Measurements from ENCODE around the gene ASB11.
"Not testable (repeated sequence)": the region's sequence is repeated elsewhere in the genome, so short reads cannot be mapped to it uniquely, and the experiment has no call there.

ASB11 gene

DNA sequence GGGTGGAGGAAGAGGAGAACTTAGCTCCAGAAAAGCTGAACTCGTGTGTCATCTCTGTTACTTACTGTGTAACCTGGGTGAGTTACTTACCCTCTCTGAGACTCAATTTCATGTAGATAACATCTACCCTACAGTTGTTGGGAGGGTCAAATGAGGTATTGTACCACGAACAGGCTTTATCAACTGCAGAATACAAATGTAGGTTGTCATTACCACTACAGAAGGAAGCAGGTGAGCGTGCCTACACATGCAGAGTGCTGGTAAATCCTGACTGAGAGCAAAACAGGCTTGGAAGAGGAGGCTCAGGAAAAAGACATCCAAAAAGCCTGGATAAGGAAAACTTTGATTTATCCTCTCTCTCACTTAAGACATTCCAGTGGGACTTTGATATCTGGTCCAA, 12.7 kb upstream of the ASB11 start:
- TF ChIP-seq POLR2A (IDR thresholded peaks at IDR 0.05; ENCODE audit: low read depth, low read length): no peak
- no peak for FAIRE-seq
- no peak for DNase-seq (ENCODE audit: insufficient read length, low spot score)

DNA sequence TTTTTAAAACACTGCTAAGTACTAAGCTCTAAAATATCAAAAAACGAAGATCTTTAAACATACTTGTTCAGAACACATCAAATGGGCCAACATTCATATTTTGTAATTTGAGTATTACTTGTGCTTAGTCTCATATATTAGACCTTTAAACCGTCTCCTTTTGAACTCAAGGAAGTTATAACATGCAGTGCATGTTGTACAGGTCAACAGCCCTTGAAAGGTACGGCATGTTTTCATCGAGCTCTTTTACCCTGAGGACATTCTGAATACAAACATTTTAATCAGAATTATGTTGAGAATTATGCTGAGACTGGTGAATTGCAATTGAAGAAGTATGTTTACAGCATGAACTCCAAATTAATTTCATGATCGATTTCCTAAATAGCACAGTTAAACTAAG, 7.0 kb upstream of the ASB11 start:
- FAIRE-seq (no peak), DNase-seq (ENCODE audit: insufficient read length, low spot score) (no peak)
- TF ChIP-seq POLR2A (IDR thresholded peaks at IDR 0.05; ENCODE audit: low read depth, low read length): no peak

DNA sequence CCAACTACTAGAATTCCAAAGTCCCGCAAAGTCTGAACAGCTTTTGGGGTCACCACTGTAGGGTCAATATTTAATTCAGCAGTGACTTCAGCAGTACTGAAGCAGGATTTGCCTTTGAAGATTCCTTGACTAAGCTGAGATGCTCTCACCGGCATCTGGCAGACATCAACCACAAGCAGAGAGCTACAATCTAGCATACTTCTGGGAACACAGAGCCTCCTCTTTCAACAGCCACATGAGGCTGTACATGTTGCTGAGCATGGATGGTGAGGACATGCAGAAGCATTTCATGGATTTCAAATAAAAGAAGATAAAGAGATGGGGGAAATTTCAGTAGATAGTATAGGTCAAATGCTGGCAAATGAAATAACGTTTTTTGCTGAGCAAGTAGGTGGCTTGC, 6.6 kb upstream of the ASB11 start:
- FAIRE-seq (no peak), DNase-seq (ENCODE audit: insufficient read length, low spot score) (no peak)
- no peak for TF ChIP-seq POLR2A (IDR thresholded peaks at IDR 0.05; ENCODE audit: low read depth, low read length)

DNA sequence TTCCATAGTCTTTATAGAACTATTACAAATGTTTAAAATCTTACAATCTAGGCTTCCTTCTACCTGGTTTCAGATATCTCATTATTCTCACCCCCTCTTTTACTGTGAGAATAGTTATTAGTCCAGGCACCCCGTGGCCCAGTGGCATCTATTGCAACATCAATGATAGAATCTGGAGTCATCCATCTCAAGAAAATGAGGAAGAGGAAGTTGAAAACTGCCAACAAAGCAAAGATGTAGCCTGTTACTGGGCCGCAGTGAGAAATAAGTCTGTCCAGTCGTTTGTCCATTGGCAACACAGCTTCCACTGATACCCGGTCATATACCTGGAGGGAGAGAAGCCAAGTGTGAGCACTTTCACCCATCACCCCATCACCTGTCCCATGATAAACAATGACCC, 6.0 kb upstream of the ASB11 start:
- FAIRE-seq (no peak), DNase-seq (ENCODE audit: insufficient read length, low spot score) (no peak)
- no peak for TF ChIP-seq POLR2A (IDR thresholded peaks at IDR 0.05; ENCODE audit: low read depth, low read length)

DNA sequence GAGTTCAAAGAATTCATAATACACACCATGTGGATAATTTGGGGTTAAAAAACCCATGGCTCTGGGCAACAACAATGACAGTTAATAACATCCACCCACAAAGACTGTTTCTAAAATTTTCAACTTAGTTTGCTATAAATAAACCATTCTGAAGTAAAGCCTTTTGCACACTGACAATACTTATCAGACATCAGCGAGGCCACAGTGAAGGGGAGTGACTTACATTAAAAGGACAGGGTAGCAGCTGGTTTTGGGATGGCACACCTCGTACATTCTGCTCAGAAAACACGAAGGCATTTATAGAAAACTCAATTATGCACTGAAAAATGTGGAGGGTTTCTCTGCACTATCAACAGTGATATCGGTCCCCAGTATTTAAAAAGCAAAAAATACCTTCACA, 4.9 kb upstream of the ASB11 start:
- FAIRE-seq: no peak
- DNase-seq (ENCODE audit: insufficient read length, low spot score): no peak
- TF ChIP-seq POLR2A (IDR thresholded peaks at IDR 0.05; ENCODE audit: low read depth, low read length): no peak

DNA sequence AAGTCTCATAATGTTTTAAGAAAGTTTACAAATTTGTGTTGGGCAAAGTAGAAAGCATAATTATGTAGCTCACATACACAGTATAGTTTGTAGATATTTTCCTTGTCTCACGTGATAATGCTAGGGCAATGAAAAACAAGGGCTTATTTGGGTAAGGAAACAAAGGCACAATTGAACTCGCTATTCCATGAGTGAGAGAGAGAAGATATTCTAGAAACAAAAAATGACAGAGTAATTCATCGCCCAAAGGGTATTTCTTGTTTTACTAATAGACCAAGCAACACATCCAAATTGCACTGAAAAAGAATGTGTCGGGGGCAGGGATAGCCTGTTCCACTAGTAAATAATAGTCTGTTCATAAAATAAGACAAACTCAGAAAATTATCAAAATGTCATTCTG, 3.6 kb upstream of the ASB11 start:
- no peak for DNase-seq (ENCODE audit: insufficient read length, low spot score)
- no peak for TF ChIP-seq POLR2A (IDR thresholded peaks at IDR 0.05; ENCODE audit: low read depth, low read length)
- FAIRE-seq: no peak

DNA sequence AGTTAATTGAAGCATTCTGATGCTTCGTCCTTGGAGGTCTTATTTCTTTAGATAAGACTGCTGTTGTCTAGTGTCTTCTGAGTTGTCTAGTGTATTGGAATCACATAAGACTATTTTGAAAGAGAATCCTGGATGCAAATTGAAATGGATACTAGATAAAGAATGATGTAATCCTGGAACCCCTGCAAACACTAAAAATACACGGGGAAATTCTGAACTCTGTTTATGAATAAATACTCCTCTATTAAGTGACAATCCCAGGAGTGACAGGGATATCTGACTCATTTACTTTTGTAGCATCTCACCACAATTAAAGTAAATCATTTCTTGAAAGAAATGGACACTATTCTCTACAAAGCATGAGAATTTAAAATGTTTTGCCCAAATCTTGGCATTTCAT, 968 bp downstream of the ASB11 start:
- DNase-seq (ENCODE audit: insufficient read length, low spot score): no peak
- no peak for TF ChIP-seq POLR2A (IDR thresholded peaks at IDR 0.05; ENCODE audit: low read depth, low read length)
- FAIRE-seq: no peak

DNA sequence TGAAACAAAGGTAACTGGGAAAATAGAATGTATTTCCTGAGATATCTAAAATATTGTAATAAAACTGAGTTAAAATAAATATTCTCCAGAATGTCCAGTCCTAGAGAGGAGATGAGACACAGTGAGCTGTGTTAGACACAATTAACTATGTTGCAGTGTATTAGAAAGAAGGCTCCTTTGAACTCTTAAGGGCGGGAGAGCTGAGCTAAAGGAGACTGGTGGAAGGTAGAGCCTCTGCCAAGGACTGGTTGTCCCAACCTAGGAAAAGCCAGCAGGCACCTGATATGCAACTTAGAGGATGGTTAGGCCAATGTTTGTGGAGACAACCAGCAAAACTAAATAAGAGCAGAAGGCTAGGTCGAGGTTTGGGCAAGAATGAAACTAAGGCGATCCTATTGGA, 4.3 kb downstream of the ASB11 start:
- no peak for TF ChIP-seq POLR2A (IDR thresholded peaks at IDR 0.05; ENCODE audit: low read depth, low read length)
- FAIRE-seq (no peak), DNase-seq (ENCODE audit: insufficient read length, low spot score) (no peak)

DNA sequence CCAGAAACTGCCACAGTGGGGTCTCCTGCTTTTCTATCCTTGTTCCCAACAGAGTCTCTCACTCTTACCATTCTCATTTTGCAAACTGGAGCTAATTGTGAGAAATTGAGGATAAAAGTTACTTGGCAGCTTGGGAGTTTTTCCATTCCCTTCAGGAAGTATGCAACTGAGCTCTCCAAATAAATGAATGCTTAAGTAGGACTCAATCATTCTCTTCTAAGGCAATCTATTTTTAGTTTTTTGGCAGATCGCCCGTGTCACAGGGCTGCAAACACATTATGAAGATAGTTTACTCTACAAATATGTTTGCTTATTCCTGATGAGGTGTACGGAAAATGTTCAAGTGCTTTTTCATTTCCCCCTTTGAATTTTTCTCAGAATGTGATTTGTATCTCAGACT, 5.3 kb downstream of the ASB11 start:
- FAIRE-seq: no peak
- DNase-seq (ENCODE audit: insufficient read length, low spot score): no peak
- TF ChIP-seq POLR2A (IDR thresholded peaks at IDR 0.05; ENCODE audit: low read depth, low read length): no peak

DNA sequence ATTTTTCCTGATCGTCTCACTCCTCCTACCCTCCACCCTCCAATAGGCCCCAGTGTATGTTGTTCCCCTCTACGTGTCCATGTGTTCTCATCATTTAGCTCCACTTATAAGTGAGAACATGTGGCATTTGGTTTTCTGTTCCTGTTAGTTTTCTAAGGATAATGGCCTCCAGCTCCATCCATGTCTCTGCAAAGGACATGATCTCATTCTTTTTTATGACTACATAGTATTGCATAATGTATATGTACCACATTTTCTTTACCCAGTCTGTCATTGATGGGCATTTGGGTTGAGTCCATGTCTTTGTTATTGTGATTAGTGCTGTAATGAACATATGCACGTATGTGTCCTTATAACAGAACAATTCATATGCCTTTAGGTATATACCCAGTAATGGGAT, 9.5 kb downstream of the ASB11 start:
- FAIRE-seq; DNase-seq (ENCODE audit: insufficient read length, low spot score): not testable (repeated sequence)

DNA sequence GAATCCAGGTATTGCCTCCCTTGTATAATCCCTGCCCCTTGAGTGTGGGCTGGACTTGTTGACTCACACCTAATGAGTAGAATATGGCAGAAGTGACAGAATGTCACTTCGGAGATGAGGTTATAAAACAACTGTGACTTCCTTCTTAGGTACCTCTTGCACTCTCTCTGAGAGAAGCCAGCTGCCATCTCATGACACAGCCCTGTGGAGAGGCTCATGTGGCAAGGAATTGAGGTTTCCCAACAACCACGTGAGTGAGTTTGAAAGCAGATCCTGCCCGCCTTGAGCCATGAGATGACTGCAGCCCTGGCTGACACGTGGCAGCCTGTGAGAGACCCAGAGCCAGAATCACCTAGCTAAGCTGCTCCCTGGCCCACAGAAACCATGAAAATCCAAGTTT, 13.5 kb downstream of the ASB11 start:
- TF ChIP-seq POLR2A (IDR thresholded peaks at IDR 0.05; ENCODE audit: low read depth, low read length): no peak
- DNase-seq (ENCODE audit: insufficient read length, low spot score) (no peak), FAIRE-seq (no peak)

DNA sequence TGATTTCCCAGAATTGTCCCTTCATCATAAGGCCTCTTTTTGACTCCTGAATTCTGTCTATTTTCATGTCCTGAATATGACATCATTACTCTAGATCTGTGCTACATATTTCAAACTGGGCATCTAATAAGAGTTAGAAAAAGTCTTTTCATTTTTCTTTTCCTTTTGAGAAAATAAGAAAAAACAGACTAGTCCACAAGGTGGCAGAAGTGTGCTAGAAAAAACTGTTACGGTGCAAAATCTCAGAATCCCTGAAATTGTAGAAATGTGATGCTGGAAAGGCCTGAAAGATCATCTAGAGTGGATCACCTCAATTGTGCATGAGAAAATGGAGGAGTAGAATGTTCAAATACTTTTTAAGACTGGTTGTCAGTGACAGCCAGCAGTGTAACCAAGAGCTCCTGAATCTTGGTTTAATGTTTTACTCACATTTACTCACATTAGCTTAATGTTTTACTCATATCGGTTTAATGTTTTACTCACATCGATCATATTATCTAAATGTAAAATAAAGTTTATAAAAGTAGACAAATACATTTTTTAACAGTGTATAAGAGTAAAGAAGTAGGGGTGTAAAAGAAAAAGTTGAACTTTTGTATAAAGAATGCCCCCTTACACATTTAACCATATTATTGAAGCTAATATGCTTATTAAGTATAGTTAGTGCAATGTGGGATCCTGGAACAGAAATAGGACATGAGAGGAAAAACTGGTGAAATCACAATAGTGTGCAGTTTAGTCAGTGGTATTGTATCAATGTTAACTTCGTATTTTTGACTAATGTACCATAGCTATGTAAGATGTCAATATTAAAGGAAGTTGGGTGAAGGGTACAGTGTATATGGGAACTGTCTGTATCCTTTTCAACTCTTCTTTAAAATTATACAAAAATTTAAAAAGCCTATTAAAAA, 15.2 kb downstream of the ASB11 start:
- DNase-seq (ENCODE audit: insufficient read length, low spot score) (no peak), FAIRE-seq (no peak)

DNA sequence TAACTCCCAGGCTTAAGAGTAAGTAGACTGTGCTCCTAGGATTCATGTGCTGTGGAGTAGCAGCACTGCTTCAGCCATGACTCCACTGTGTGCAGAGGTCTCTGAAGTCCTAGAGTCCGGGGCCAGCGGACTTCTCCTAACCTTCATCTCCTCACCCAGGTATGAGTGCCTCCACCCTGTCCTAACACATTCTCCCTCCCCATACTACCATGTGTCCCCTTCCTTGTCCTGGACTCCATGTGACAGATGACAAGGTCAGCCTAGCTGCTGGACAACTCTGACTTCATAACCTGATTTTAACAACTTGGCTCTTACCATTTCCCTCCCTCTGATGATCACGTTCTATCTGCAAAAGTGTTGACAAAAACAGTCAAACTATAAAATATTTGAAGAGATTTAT, 16.7 kb downstream of the ASB11 start:
- FAIRE-seq (no peak), DNase-seq (ENCODE audit: insufficient read length, low spot score) (no peak)
- TF ChIP-seq POLR2A (IDR thresholded peaks at IDR 0.05; ENCODE audit: low read depth, low read length): no peak

More for the DNA sequence above, 15.2 kb downstream of the ASB11 start:
- TF ChIP-seq POLR2A (IDR thresholded peaks at IDR 0.05; ENCODE audit: low read depth, low read length): no peak

DNA sequence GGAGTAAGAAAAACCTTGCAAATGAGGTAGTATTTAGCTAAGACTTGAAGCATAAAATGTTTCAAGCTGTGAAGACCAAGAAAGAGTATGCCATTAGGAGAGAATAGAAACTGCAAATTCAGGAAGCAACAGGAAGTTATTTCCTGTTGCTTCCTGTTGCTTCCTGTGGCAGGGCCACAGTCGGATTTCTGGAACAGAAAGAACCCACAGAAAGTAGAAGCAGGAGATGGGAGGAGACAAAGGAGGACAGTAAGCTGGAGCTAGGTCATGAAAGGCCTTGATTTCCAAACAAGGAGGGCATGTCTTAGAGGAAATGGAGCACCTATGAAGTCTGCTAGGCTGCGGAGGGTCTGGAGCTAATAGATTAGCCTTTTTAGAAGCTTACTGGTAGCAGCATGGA, 17.2 kb downstream of the ASB11 start:
- no peak for TF ChIP-seq POLR2A (IDR thresholded peaks at IDR 0.05; ENCODE audit: low read depth, low read length)
- DNase-seq (ENCODE audit: insufficient read length, low spot score): no peak
- no peak for FAIRE-seq

DNA sequence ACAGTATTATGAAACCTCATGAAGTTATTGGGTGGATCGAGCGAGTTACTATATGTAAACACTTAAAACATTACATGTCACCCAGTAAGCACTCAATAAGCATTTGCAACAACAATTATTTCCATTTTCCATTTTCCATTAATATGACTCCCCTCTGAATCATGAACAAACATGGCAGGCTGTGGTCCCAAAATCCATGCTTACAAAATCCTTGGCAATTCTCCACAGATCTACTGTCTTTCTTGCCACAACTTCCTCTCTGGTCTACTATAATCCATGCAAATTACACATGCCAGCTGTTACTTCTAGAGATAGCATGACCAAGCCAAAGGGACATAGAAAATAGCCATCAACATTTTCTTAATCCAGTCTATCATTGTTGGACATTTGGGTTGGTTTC, 22.0 kb downstream of the ASB11 start:
- no peak for TF ChIP-seq POLR2A (IDR thresholded peaks at IDR 0.05; ENCODE audit: low read depth, low read length)
- FAIRE-seq: no peak
- DNase-seq (ENCODE audit: insufficient read length, low spot score): no peak

Measured in H54 (cell line).